Measurements from ENCODE around the gene SERPINB8.

DNA sequence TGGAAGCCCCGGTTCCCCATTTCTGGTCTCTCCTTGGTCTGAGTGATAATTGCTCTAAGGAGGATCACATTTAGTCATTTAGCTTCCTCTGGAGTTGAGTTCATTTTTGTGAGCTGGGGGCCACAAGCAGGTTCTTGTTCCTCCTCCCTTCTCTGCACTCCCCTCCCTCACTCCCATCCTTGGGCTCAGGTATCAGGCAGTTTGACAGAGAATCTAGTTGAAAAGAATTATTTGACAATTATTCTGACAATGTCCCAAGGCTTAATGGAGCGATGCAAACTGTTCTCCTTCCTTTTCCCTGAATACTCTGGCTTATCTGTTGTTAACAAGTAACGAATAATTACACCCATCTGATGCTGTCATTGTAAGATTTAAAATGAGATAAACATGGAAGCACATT is 61.5 kb downstream of the SERPINB8 start:
- TF ChIP-seq CREM (IDR thresholded peaks at IDR 0.05; ENCODE audit: low read depth) (no peak), CHD2 (IDR thresholded peaks at IDR 0.05; ENCODE audit: low read depth, low read length) (no peak), MYBL2 (IDR thresholded peaks at IDR 0.05; ENCODE audit: low read depth) (no peak), MYBL2 (CRISPR knock-in tag; IDR thresholded peaks at IDR 0.05; ENCODE audit: borderline replicate concordance) (no peak), NCOR1 (IDR thresholded peaks at IDR 0.05) (no peak), ZFX (CRISPR knock-in tag; IDR thresholded peaks at IDR 0.05) (no peak), EP300 (IDR thresholded peaks at IDR 0.05; ENCODE audit: low read length) (no peak)
- TF ChIP-seq, protein P1, sequence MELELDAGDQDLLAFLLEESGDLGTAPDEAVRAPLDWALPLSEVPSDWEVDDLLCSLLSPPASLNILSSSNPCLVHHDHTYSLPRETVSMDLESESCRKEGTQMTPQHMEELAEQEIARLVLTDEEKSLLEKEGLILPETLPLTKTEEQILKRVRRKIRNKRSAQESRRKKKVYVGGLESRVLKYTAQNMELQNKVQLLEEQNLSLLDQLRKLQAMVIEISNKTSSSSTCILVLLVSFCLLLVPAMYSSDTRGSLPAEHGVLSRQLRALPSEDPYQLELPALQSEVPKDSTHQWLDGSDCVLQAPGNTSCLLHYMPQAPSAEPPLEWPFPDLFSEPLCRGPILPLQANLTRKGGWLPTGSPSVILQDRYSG (tag; conservative IDR thresholded peaks at IDR 0.05; ENCODE audit: low read depth), result no peak
- TF ChIP-seq, protein P2, sequence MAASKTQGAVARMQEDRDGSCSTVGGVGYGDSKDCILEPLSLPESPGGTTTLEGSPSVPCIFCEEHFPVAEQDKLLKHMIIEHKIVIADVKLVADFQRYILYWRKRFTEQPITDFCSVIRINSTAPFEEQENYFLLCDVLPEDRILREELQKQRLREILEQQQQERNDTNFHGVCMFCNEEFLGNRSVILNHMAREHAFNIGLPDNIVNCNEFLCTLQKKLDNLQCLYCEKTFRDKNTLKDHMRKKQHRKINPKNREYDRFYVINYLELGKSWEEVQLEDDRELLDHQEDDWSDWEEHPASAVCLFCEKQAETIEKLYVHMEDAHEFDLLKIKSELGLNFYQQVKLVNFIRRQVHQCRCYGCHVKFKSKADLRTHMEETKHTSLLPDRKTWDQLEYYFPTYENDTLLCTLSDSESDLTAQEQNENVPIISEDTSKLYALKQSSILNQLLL (CRISPR knock-in tag; IDR thresholded peaks at IDR 0.05; ENCODE audit: borderline replicate concordance), result no peak
- TF ChIP-seq, protein P3, sequence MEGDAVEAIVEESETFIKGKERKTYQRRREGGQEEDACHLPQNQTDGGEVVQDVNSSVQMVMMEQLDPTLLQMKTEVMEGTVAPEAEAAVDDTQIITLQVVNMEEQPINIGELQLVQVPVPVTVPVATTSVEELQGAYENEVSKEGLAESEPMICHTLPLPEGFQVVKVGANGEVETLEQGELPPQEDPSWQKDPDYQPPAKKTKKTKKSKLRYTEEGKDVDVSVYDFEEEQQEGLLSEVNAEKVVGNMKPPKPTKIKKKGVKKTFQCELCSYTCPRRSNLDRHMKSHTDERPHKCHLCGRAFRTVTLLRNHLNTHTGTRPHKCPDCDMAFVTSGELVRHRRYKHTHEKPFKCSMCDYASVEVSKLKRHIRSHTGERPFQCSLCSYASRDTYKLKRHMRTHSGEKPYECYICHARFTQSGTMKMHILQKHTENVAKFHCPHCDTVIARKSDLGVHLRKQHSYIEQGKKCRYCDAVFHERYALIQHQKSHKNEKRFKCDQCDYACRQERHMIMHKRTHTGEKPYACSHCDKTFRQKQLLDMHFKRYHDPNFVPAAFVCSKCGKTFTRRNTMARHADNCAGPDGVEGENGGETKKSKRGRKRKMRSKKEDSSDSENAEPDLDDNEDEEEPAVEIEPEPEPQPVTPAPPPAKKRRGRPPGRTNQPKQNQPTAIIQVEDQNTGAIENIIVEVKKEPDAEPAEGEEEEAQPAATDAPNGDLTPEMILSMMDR (IDR thresholded peaks at IDR 0.05 in 2 of 3, conservative IDR thresholded peaks at IDR 0.05 in 1 of 3; ENCODE audit: insufficient read depth in 2 of 3, low read depth in 1 of 3, low read length in 3 of 3), result no peak
